MM.1S (cell line): ENCODE measurements around the gene EGFL8.

Experiments used
- CTCF ChIP-seq: fragments of 300-600 bp; sonication (generic); IDR thresholded peaks from 2 replicates; pipeline ENCODE4 v1.5.1; 2016; ENCODE audit warnings: antibody characterized with exemption, low read length, mixed read lengths
- EZH2 ChIP-seq: fragments of 300-600 bp; sonication (generic); optimal IDR thresholded peaks from 2 replicates; pipeline ENCODE3; 2017; ENCODE audit warnings: low read depth, mild to moderate bottlenecking, antibody characterized with exemption, low read length, mixed read lengths
- EZH2phosphoT487 ChIP-seq: fragments of 300-600 bp; sonication (generic); IDR thresholded peaks from 2 replicates; pipeline ENCODE4 v1.6.1; 2018; ENCODE audit warnings: antibody characterized with exemption, low read length

GRCh38 chr6:32149932-32150870 is 14.2 kb upstream of the EGFL8 start:
- TF ChIP-seq CTCF = no peak
- TF ChIP-seq EZH2phosphoT487 = no peak
- no peak for TF ChIP-seq EZH2
